K562 (cell line): ENCODE measurements around the gene IREB2. TPM values are rescaled to one million over a fixed set of nuclear protein-coding genes. Genes with fewer than 3 reads are reported as not detected.

Experiments
- ATAC-seq: fragments of 200-7000 bp; cut with Tn5 transposase; 3 replicates; pipeline ENCODE4 v1.9.1; 2020; ENCODE audit warnings: moderate library complexity
- BruUV-seq: library from RNA; stranded (reverse); fragments of 400-500 nt; replicated peaks from 2 replicates; lab custom pipeline; 2021; lab: Mats Ljungman, UMichigan
- CTCF ChIA-PET: fragments of 300-600 bp; formaldehyde crosslinking; extraction: SDS; loops from one replicate; lab custom pipeline; 2021; ENCODE audit warnings: low intra/inter-chr PET ratio; lab: Yijun Ruan, JAX
- POLR2A ChIA-PET: fragments of 300-600, 350-650 bp; sonication (Branson Sonifier 250); formaldehyde crosslinking; extraction: SDS; loops from one replicate; lab custom pipeline; 2021; ENCODE audit warnings: antibody characterized with exemption, inconsistent platforms; lab: Yijun Ruan, JAX
- DNase-seq, 4 experiments: peaks; one replicate each; pipeline versions ENCODE4 v3.0.0 to v3.0.0-alpha.2; 2011 to 2018; ENCODE audit warnings: low spot score in 3 of 4, mixed read lengths in 3 of 4; ENCODE audit errors: extremely low read depth in 1 of 4
- FAIRE-seq: peaks from 2 replicates; lab custom pipeline; 2011; peaks lifted over from hg19 to GRCh38; lab: Jason Lieb, UNC
- H2AFZ ChIP-seq: 2 replicates; pipeline ENCODE4 v1.6.0; 2011; ENCODE audit warnings: low read depth, low read length, control low read depth, inconsistent platforms
- H3K27ac ChIP-seq: fragments of 200-600 bp; 3 replicates; pipeline ENCODE4 v1.8.0; 2011; ENCODE audit warnings: low read depth, mild to moderate bottlenecking, control low read depth, inconsistent platforms, low read length, moderate library complexity, mixed read lengths; ENCODE audit errors: extremely low read depth
- H3K27me3 ChIP-seq, 2 experiments: fragments of 300-600 bp in 1 of 2; 2 replicates in 1 of 2; 3 replicates in 1 of 2; pipeline versions ENCODE4 v1.6.0 to v1.8.0; 2011; ENCODE audit warnings: inconsistent platforms in 2 of 2, low read length in 2 of 2, mild to moderate bottlenecking in 1 of 2, mixed read lengths in 1 of 2, moderate library complexity in 1 of 2; ENCODE audit not compliant: control insufficient read depth in 2 of 2, insufficient read depth in 2 of 2
- H3K36me3 ChIP-seq: fragments of 300-600 bp; 3 replicates; pipeline ENCODE4 v1.8.0; 2011; ENCODE audit warnings: mild to moderate bottlenecking, low read length, inconsistent platforms; ENCODE audit not compliant: control insufficient read depth, insufficient read depth
- H3K4me1 ChIP-seq, 2 experiments: fragments of 200-600 bp in 1 of 2; replicated peaks in 1 of 2; 2 replicates in 1 of 2; 3 replicates in 1 of 2; pipeline versions ENCODE4 v1.5.1 to v1.8.0; 2011; ENCODE audit warnings: inconsistent platforms in 2 of 2, low read length in 2 of 2, mild to moderate bottlenecking in 1 of 2, mixed read lengths in 1 of 2, moderate library complexity in 1 of 2; ENCODE audit not compliant: control insufficient read depth in 2 of 2, insufficient read depth in 2 of 2
- H3K4me2 ChIP-seq: 2 replicates; pipeline ENCODE4 v1.6.1; 2011; ENCODE audit warnings: low read length, control low read depth, inconsistent platforms, mixed read lengths; ENCODE audit not compliant: insufficient read depth
- H3K4me3 ChIP-seq: fragments of 200-600 bp; sonication (generic), shearing (Covaris generic); 2 replicates; pipeline ENCODE4 v1.5.1; 2016; ENCODE audit warnings: control low read depth, inconsistent platforms
- H3K79me2 ChIP-seq: fragments of 200-600 bp; 3 replicates; pipeline ENCODE4 v1.8.0; 2011; ENCODE audit warnings: low read length, inconsistent platforms; ENCODE audit not compliant: control insufficient read depth, insufficient read depth
- H3K9ac ChIP-seq, 2 experiments: 2 replicates each; pipeline versions ENCODE4 v1.6.0 to v1.6.1; 2011; ENCODE audit warnings: low read depth in 2 of 2, low read length in 2 of 2, control low read depth in 1 of 2, inconsistent platforms in 1 of 2, mild to moderate bottlenecking in 1 of 2, mixed read lengths in 1 of 2; ENCODE audit not compliant: insufficient read depth in 1 of 2
- H3K9me1 ChIP-seq: one replicate; pipeline ENCODE4 v1.6.0; 2011; ENCODE audit warnings: inconsistent platforms, mild to moderate bottlenecking, low read length, moderate library complexity; ENCODE audit not compliant: control insufficient read depth, insufficient read depth
- H3K9me3 ChIP-seq: replicated peaks from 2 replicates; pipeline ENCODE4 v1.5.1; 2011; ENCODE audit warnings: low read depth, low read length, inconsistent platforms; ENCODE audit not compliant: control insufficient read depth, insufficient read depth
- H4K20me1 ChIP-seq: replicated peaks from 2 replicates; pipeline ENCODE4 v1.6.1; 2011; ENCODE audit warnings: low read length, inconsistent platforms, mixed read lengths; ENCODE audit not compliant: control insufficient read depth, insufficient read depth
- CREM ChIP-seq: IDR thresholded peaks from 2 replicates; pipeline ENCODE4 v1.6.1; 2014; ENCODE audit warnings: antibody characterized with exemption, low read depth
- E2F8 ChIP-seq: fragments of 450-650 bp; IDR thresholded peaks from 2 replicates; pipeline ENCODE4 v1.7.1; 2018; ENCODE audit warnings: mild to moderate bottlenecking, low read depth; ENCODE audit not compliant: partially characterized antibody
- HDGF ChIP-seq: fragments of 450-650 bp; IDR thresholded peaks from 2 replicates; pipeline ENCODE4 v1.6.1; 2016
- RBM25 ChIP-seq: fragments of 200-400 bp; formaldehyde crosslinking; IDR thresholded peaks from 2 replicates; pipeline ENCODE4 v1.6.1; 2018; ENCODE audit warnings: low read length, low read depth, moderate library complexity; ENCODE audit not compliant: severe bottlenecking
- SRSF7 ChIP-seq: fragments of 200-400 bp; formaldehyde crosslinking; optimal IDR thresholded peaks from 2 replicates; pipeline ENCODE3; 2017; ENCODE audit warnings: mild to moderate bottlenecking, low read depth, low read length
- STAT6 ChIP-seq: sonication (generic); formaldehyde crosslinking; IDR thresholded peaks from 2 replicates; pipeline ENCODE4 v1.8.1; 2023; ENCODE audit warnings: mild to moderate bottlenecking, missing genetic modification reagents
- TBL1XR1 ChIP-seq, 2 experiments: IDR thresholded peaks; 2 replicates each; pipeline ENCODE4 v1.6.1; 2012; ENCODE audit warnings: improper control_type of control experiment in 2 of 2, low read length in 2 of 2, mild to moderate bottlenecking in 1 of 2
- USF1 ChIP-seq: sonication (generic); formaldehyde crosslinking; IDR thresholded peaks from 2 replicates; pipeline ENCODE4 v1.9.0; 2022; ENCODE audit warnings: mild to moderate bottlenecking, missing genetic modification reagents
- WHSC1 ChIP-seq: IDR thresholded peaks from one replicate; pipeline ENCODE4 v1.6.1; 2012; ENCODE audit warnings: low read length, control low read depth, inconsistent platforms
- WGBS: fragments of 100-300 bp; shearing (Covaris generic); methylation state at CpG from one replicate; pipeline ENCODE4 v1.1.6; 2016; ENCODE audit warnings: low coverage, mixed read lengths; ENCODE audit not compliant: insufficient coverage; ENCODE audit errors: missing lambda C conversion rate; 5-methylcytosine and 5-hydroxymethylcytosine counted together
- in situ Hi-C: fragments of 300-500 bp; cut with MboI; formaldehyde crosslinking; loops from 4 replicates; pipeline ENCODE4 v1.15.0; 2018; ENCODE audit warnings: inconsistent platforms, mixed read lengths
- intact Hi-C: fragments of 100-400 bp; cut with micrococcal nuclease; formaldehyde crosslinking; loops from 2 replicates; pipeline ENCODE4 v1.14.2; 2022
- polyA plus RNA-seq, 8 experiments: library from polyadenylated mRNA; depleted of rRNA in 4 of 8; stranded (reverse) in 5 of 8; unstranded in 3 of 8; fragments of >200 nt; fragmentation: Nextera tagmentation in 2 of 8; fragmentation: Illumina TruSeq in 1 of 8; extraction: Ambion mirVana in 2 of 8; extraction: Trizol in 1 of 8; gene quantifications; 2 replicates each; pipeline versions ENCODE4 v1.2.1 to v1.2.3, GENCODE V29; 2011 to 2014; ENCODE audit warnings: inconsistent platforms in 1 of 8, missing spikeins in 1 of 8
- total RNA-seq, 7 experiments: library from RNA; depleted of rRNA in 6 of 7; stranded (reverse); fragments of >200 nt in 6 of 7; fragmentation: Illumina TruSeq in 2 of 7; extraction: Trizol in 2 of 7; gene quantifications; 2 replicates each; pipeline versions ENCODE4 v1.2.1 to v1.2.3, GENCODE V29; 2011 to 2021; ENCODE audit warnings: low replicate concordance in 1 of 7
- TF ChIP-seq, protein P1 (sequence below): fragments of 450-650 bp; formaldehyde crosslinking; IDR thresholded peaks from 2 replicates; pipeline ENCODE4 v1.4.0; 2022; ENCODE audit warnings: missing genetic modification characterization
- TF ChIP-seq, protein P2 (sequence below): IDR thresholded peaks from 2 replicates; pipeline ENCODE4 v1.6.1; 2016; ENCODE audit warnings: missing genetic modification characterization, missing compliant biosample characterization

IREB2 gene
- total and polyA plus RNA-seq, 9 of the 15 experiments (the other 6 are each of a cell fraction or from before 2014, with no cell fraction given) = 16.8 to 61.7 (median 34.0) TPM

DNA sequence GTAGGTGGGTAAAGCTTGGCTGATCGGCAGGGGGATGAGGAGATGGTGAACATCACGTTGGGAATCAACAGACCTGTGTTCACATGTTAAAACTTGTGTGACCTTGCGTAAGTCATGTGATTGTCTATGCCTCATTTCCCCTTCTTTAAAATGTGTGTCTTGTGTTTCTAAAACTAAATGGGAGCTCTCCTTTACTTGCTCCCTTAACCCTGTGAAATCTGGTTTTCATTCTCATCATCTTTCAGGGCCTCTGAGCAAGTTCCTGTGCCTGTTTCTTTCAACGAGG, 29.7 kb upstream of the IREB2 start:
- FAIRE-seq = peak; percentile 29
- 7% methylated on average over 4 of the region's 4 CpGs for WGBS
- CTCF ChIA-PET = no interaction called here

More for the DNA sequence above, 29.7 kb upstream of the IREB2 start:
- no peak for DNase-seq
- in situ Hi-C loops = no loop called here
- Histone ChIP-seq H3K4me3 (no peak overlapping the region), H3K4me2 (no peak overlapping the region), H3K36me3 (no peaks in the 10 kb centered on the region), H3K9me3 (no peaks in the 10 kb centered on the region; the same call in 1 of the 2 replicates), H2AFZ (no peak overlapping the region), H3K27ac (no peak overlapping the region), H3K27me3 (peaks cover 33 to 63% of the 10 kb centered on the region in 2 experiments; a peak in 4 of 5 replicates), H3K79me2 (no peaks in the 10 kb centered on the region)
- no TSS peak for BruUV-seq
- POLR2A ChIA-PET = interaction anchor here (1.2 kb wide), 1 partner anchor 10 kb away, joined by 3 read pairs; no protein-coding TSS in a partner anchor
- ATAC-seq = no peak
- intact Hi-C loops = no loop called here
- no peak for TF ChIP-seq USF1 (CRISPR knock-in tag)
- TF ChIP-seq, protein P1, sequence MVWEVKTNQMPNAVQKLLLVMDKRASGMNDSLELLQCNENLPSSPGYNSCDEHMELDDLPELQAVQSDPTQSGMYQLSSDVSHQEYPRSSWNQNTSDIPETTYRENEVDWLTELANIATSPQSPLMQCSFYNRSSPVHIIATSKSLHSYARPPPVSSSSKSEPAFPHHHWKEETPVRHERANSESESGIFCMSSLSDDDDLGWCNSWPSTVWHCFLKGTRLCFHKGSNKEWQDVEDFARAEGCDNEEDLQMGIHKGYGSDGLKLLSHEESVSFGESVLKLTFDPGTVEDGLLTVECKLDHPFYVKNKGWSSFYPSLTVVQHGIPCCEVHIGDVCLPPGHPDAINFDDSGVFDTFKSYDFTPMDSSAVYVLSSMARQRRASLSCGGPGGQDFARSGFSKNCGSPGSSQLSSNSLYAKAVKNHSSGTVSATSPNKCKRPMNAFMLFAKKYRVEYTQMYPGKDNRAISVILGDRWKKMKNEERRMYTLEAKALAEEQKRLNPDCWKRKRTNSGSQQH (CRISPR knock-in tag) = no peak
- no peak for TF ChIP-seq SRSF7
- no peak for TF ChIP-seq RBM25
- TF ChIP-seq CREM = no peak
- TF ChIP-seq WHSC1 = no peak
- no peak for TF ChIP-seq STAT6 (CRISPR knock-in tag)
- TF ChIP-seq, protein P2, sequence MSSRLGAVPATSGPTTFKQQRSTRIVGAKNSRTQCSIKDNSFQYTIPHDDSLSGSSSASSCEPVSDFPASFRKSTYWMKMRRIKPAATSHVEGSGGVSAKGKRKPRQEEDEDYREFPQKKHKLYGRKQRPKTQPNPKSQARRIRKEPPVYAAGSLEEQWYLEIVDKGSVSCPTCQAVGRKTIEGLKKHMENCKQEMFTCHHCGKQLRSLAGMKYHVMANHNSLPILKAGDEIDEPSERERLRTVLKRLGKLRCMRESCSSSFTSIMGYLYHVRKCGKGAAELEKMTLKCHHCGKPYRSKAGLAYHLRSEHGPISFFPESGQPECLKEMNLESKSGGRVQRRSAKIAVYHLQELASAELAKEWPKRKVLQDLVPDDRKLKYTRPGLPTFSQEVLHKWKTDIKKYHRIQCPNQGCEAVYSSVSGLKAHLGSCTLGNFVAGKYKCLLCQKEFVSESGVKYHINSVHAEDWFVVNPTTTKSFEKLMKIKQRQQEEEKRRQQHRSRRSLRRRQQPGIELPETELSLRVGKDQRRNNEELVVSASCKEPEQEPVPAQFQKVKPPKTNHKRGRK (tag) = no peak
- TF ChIP-seq TBL1XR1 (IDR thresholded peaks at IDR 0.05; ENCODE audit: low read length in 2 of 2) = no peak
- TF ChIP-seq E2F8 = no peak
- no peak for TF ChIP-seq HDGF
- TF ChIP-seq, all 486 proteins: peak for 0
- Histone ChIP-seq H3K4me1 (peaks cover 0 to 11% of the 10 kb centered on the region in 2 experiments; a peak in 1 of 5 replicates), H4K20me1 (0 out of 2 replicates have a peak, but pooled peaks cover 3% of the 10 kb centered on the region), H3K9ac (no peak overlapping the region), H3K9me1 (no peaks in the 10 kb centered on the region)
